Suprapubic skin (tissue), 4 donors: ENCODE measurements around the gene RHBDL3.

Source experiments
- EP300 ChIP-seq: sonication (generic); formaldehyde crosslinking; IDR thresholded peaks from one replicate; pipeline ENCODE4 v1.6.1; 2017; ENCODE audit warnings: antibody characterized with exemption
- POLR2A ChIP-seq, 2 donors: fragments of 450-650 bp; IDR thresholded peaks; one replicate each; pipeline ENCODE4 v1.6.1; 2017; ENCODE audit warnings: antibody characterized with exemption in 2 of 2, mild to moderate bottlenecking in 2 of 2, moderate library complexity in 2 of 2
- POLR2AphosphoS5 ChIP-seq, 3 donors: sonication (generic); formaldehyde crosslinking; IDR thresholded peaks; one replicate each; pipeline ENCODE4 v1.6.1; 2017; ENCODE audit warnings: antibody characterized with exemption in 3 of 3
- TF ChIP-seq, protein P1 (sequence below), 2 donors: fragments of 200-600 bp in 1 of 2; fragments of 450-650 bp in 1 of 2; sonication (generic) in 1 of 2; IDR thresholded peaks; one replicate each; pipeline ENCODE4 v1.5.1; 2016 to 2019; ENCODE audit warnings: antibody characterized with exemption in 2 of 2, mild to moderate bottlenecking in 1 of 2, moderate library complexity in 1 of 2

DNA sequence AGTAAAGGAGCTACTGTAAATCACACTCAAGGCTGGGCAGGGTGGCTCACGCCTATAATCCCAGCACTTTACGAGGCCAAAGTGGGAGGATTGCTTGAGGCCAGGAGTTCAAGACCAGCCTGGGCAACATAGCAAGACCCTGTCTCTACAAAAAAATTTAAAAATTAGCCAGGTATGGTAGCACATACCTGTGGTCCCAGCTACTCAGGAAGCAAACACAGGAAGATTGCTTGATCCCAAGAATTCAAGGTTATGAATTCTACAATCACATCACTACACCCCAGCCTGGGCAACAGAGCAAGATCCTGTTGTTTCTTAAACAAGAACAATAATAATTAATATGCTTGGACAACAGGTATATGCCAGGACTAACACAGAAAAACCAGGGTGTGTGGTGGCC is 13.2 kb downstream of the RHBDL3 start:
- TF ChIP-seq POLR2A (IDR thresholded peaks at IDR 0.05), result no peak
- no peak for TF ChIP-seq POLR2AphosphoS5 (IDR thresholded peaks at IDR 0.05)
- TF ChIP-seq, protein P1, sequence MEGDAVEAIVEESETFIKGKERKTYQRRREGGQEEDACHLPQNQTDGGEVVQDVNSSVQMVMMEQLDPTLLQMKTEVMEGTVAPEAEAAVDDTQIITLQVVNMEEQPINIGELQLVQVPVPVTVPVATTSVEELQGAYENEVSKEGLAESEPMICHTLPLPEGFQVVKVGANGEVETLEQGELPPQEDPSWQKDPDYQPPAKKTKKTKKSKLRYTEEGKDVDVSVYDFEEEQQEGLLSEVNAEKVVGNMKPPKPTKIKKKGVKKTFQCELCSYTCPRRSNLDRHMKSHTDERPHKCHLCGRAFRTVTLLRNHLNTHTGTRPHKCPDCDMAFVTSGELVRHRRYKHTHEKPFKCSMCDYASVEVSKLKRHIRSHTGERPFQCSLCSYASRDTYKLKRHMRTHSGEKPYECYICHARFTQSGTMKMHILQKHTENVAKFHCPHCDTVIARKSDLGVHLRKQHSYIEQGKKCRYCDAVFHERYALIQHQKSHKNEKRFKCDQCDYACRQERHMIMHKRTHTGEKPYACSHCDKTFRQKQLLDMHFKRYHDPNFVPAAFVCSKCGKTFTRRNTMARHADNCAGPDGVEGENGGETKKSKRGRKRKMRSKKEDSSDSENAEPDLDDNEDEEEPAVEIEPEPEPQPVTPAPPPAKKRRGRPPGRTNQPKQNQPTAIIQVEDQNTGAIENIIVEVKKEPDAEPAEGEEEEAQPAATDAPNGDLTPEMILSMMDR (IDR thresholded peaks at IDR 0.05), result no peak
- TF ChIP-seq EP300, result no peak
